ENCODE measurements around the gene IQSEC1.

The IQSEC1 gene

GRCh38 chr3:13102386-13103345 is 29.4 kb upstream of the IQSEC1 start:
- no peak for FAIRE-seq
- no peak for TF ChIP-seq POLR2A (IDR thresholded peaks at IDR 0.05; ENCODE audit: low read depth, low read length)
- no peak for DNase-seq (ENCODE audit: insufficient read length, low spot score)

GRCh38 chr3:13099707-13100106 is 26.5 kb upstream of the IQSEC1 start:
- no peak for TF ChIP-seq POLR2A (IDR thresholded peaks at IDR 0.05; ENCODE audit: low read depth, low read length)
- no peak for FAIRE-seq
- DNase-seq (ENCODE audit: insufficient read length, low spot score): no peak

GRCh38 chr3:13098192-13098988 is 25.2 kb upstream of the IQSEC1 start:
- no peak for TF ChIP-seq POLR2A (IDR thresholded peaks at IDR 0.05; ENCODE audit: low read depth, low read length)
- DNase-seq (ENCODE audit: insufficient read length, low spot score): no peak
- FAIRE-seq: no peak

GRCh38 chr3:13096356-13096755 is 23.1 kb upstream of the IQSEC1 start:
- no peak for FAIRE-seq

GRCh38 chr3:13095408-13095937 is 22.2 kb upstream of the IQSEC1 start:
- DNase-seq (ENCODE audit: insufficient read length, low spot score): no peak
- no peak for TF ChIP-seq POLR2A (IDR thresholded peaks at IDR 0.05; ENCODE audit: low read depth, low read length)
- FAIRE-seq: no peak

More at GRCh38 chr3:13096356-13096755, 23.1 kb upstream of the IQSEC1 start:
- TF ChIP-seq POLR2A (IDR thresholded peaks at IDR 0.05; ENCODE audit: low read depth, low read length): no peak
- DNase-seq (ENCODE audit: insufficient read length, low spot score): no peak

GRCh38 chr3:13093687-13094086 is 20.5 kb upstream of the IQSEC1 start:
- no peak for TF ChIP-seq POLR2A (IDR thresholded peaks at IDR 0.05; ENCODE audit: low read depth, low read length)
- no peak for FAIRE-seq
- peak; percentile 52 for DNase-seq (ENCODE audit: insufficient read length, low spot score)

GRCh38 chr3:13092621-13093617 is 19.7 kb upstream of the IQSEC1 start:
- no peak for FAIRE-seq
- TF ChIP-seq POLR2A (IDR thresholded peaks at IDR 0.05; ENCODE audit: low read depth, low read length): no peak
- DNase-seq (ENCODE audit: insufficient read length, low spot score): no peak

- no peak for TF ChIP-seq POLR2A (IDR thresholded peaks at IDR 0.05; ENCODE audit: low read depth, low read length)
- no peak for FAIRE-seq
- peak; percentile 77 for DNase-seq (ENCODE audit: insufficient read length, low spot score)
These were observed 18.8 kb upstream of the IQSEC1 start for GRCh38 chr3:13091898-13092611.

GRCh38 chr3:13088028-13089006 is 15.1 kb upstream of the IQSEC1 start:
- no peak for TF ChIP-seq POLR2A (IDR thresholded peaks at IDR 0.05; ENCODE audit: low read depth, low read length)
- FAIRE-seq (no peak), DNase-seq (ENCODE audit: insufficient read length, low spot score) (no peak)

GRCh38 chr3:13087320-13087990 is 14.2 kb upstream of the IQSEC1 start:
- FAIRE-seq (no peak), DNase-seq (ENCODE audit: insufficient read length, low spot score) (no peak)
- no peak for TF ChIP-seq POLR2A (IDR thresholded peaks at IDR 0.05; ENCODE audit: low read depth, low read length)

GRCh38 chr3:13086531-13086981 is 13.3 kb upstream of the IQSEC1 start:
- FAIRE-seq: no peak
- no peak for DNase-seq (ENCODE audit: insufficient read length, low spot score)
- no peak for TF ChIP-seq POLR2A (IDR thresholded peaks at IDR 0.05; ENCODE audit: low read depth, low read length)

Data from H54 (cell line).